Stimulated activated CD8-positive, alpha-beta memory T cell treated with anti-CD3 and anti-CD28 coated beads, Interleukin-4, amount 100 ng/mL, for 24 hours (primary cell): ENCODE measurements around the gene SLC66A3.
"Not testable (repeated sequence)": the region's sequence is repeated elsewhere in the genome, so short reads cannot be mapped to it uniquely, and the experiment has no call there.

Source experiments
- DNase-seq: peaks from one replicate; pipeline ENCODE4 v3.0.0-alpha.2; 2020; ENCODE audit warnings: low read depth

Gene SLC66A3

DNA sequence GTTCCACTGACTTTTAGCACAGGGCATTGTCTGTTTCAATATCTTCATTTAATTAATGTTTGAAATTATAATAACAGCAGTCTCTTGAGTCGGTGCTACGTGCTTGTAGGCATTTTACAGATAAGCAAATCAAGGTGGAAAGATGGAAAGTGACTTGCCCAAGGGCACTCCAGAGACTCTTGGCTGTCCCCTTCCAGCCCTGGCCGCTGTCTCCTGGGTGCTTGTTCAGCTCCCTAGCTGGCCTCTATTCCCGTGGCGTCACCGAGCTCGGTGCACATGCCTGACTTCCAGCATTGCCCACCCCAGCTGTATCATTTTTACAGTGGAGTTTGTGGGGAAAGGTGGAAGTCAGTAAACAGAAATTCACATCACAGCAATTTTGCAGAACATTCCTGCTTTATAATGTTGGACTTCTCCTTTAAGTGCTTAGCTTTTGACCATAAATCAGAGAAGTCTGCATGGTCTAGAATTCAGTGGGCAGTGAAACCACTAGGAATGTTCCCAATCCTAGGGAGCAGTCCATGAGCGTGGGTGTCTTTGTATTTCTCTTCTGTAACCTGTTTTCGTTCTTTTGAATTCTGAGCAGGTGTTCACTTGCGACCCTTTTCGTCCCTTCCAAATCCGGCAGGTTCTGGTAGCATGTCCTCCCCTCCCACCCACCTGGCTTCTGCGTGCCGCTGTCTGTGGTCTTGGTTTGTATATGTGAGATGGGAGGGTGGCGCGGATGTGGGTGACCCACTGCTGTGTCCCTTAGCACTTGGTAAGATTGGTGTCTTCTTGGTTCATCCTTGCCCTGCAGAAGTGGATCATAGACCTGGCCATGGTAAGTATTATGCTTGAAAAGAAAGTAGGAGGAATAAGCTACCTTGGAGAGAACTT, 8.4 kb downstream of the SLC66A3 start:
- DNase-seq: no peak

DNA sequence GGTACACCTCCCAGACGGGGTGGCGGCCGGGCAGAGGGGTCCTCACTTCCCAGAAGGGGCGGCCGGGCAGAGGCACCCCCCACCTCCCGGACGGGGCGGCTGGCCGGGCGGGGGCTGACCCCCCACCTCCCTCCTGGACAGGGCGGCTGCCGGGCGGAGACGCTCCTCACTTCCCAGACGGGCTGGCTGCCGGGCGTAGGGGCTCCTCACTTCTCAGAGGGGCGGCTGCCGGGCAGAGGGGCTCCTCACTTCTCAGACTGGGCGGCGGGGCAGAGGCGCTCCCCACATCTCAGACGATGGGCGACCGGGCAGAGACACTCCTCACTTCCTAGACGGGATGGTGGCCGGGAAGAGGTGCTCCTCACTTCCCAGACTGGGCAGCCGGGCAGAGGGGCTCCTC, 9.8 kb downstream of the SLC66A3 start:
- DNase-seq: not testable (repeated sequence)

DNA sequence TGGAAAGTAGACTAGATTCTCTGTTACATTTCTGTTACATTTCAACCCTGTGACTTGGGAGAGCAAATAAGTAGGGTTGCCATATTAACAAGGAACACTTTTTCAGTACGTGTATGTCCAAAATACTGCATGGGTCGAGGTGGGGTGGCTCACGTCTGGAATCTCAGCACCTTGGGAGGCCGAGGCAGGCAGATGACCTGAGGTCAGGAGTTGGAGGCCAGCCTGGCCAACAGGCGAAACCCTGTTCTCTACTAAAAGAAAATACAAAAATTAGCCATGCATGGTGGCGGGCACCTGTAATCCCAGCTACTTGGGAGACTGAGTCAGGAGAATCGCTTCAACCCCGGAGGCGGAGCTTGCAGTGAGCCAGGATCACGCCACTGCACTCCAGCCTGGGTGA, 11.2 kb downstream of the SLC66A3 start:
- DNase-seq: no peak

DNA sequence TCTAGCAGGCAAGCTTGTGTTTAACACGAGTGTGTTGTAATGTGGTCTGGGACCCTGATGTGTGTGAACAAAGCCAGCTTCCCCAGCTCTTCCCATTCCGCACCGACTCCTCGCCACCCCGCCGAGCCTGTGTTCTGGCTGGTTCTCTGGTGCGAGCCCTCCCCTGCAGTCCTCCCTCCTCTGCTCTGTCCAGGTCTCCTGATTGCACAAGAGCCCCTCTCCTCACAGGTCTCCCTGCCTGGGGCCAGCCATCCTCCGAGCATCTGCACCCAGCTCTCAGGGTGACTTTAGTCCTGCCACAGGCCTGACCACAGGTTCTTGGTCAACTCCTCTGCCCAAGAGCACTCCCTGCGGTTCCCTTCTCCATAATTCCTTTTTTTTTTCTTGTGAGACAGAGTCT, 13.2 kb downstream of the SLC66A3 start:
- no peak for DNase-seq

DNA sequence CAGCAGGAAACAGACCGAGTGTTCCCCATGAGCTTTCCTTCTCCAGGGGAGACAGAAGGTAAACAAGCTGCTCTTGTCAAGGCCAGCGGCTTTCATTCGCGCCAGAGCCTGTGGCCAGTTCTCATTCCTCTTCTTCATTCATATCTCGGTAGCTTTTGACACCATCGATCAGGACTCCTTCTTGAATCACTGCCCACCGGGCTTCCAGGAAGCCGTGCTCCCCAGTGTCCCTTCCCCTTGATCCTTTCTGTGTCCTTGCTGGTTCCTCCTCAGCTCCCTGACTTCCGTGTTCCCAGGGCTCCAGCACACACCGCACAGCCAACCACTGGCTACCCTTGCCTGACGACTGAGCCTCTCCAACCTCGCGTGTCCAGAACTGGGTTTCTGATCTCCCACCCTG, 14.1 kb downstream of the SLC66A3 start:
- no peak for DNase-seq

DNA sequence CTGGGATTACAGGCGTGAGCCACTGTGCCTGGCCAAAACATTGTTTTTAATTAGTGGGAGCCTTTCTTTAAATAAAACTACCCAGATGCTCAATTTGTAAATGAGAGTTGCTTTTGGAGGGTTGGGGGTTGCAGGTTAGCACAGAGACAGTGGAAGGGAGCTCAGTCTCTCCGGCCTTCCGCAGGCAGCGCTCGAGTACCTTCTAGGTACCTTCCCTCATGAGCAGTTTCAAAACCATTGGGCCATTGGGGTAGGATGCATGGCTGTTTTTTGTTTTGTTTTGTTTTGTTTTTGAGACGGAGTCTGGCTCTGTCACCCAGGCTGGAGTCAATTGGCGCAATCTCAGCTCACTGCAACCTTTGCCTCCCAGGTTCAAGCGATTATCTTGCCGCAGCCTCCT, 19.0 kb downstream of the SLC66A3 start:
- DNase-seq: no peak

DNA sequence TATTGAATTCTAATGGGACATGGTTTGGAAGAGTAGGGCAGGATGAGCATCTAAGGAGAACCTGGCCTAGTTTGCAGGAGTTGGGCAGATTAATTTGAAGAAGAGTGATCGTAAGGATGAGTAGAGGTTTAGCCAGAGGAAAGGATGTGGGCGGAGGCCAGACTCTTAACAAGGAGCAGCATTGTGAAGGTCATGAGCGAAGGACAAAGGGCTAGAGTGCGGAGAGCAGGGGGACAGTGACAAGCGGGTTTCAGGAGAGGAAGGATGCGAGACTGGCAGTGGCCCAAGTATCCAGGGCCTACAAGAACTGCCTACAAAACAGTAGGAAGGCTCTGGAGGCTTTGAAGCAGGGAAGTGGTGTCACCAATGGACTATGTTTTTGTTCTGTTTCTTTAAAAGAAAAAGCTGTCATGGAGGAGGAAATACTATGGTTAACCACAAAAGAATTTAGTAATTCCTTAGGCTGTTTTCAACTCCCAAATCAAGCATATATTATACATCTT, 20.1 kb downstream of the SLC66A3 start:
- DNase-seq: no peak

DNA sequence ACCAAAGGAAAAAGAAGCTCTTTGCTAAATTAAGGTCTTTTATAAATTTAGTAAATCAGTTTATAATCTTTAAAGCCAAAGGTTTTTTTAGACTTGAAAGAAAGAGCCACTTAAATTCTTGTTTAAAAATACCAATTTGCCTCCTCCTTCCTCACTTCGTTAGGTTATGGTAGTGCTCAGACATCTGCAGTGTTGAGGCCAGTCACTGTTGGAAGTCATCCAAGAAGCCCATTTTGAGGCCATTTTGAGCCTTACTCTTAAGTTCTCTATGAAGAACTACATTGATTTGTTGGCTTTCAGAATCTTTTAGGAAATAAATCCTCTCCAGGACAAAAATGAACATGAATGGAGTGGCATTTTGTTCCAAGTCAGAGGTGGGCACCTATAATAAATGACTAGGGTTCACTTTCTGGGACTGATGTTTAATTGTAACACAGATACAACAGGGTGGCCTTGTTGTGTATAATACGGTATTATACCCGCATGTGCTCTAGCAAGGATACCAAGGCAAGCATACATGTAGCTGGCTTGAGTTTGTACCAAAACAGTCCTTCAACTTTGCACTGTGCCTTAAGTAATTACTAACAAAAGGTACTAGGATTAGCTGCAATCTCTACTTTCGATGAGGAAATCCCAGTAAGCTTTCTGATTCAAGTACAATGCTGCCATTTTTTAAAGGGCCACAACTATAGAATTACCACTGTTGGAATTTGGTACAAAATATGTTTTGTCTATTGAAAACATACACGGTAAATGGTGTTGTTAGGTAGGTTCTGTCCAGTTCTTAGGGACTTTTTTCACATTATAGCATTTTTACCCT, 22.8 kb downstream of the SLC66A3 start:
- no peak for DNase-seq

DNA sequence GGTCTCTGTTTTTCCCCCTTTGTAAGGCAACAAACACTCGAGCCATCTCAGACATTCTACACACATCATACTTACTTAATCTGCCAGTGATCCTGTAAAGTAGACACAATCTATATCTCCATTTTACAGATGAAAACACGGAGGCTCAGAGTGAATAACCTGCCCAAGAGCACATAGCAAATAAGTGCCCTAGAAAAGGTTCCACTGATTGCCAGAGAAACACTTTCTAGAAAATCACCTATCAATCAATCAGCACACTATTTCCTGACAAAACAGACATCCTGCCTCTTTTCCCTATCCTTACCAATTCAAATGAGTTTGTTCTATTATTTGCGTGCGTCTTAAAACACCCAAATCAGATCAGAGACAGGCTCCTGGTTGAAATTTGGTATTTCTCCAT, 23.9 kb downstream of the SLC66A3 start:
- DNase-seq: no peak

DNA sequence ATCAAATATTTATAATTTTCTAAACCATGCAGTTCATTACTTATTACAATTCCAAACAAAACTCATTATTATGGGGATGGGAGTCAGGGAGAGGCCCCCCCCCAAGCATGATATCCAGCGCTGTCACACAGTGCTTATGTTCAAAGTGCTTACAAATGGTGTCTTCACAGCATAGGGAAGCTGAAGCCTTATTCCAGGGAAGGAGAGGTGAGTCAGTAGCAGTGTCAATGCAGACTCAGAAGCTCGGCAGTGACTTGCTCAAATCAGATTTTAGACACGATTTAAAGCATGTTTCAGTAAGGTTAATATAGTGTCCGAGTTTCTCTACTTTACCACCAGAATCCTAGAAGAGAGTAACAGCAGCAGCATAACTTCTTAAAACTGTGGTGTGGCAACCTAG, 24.6 kb downstream of the SLC66A3 start:
- no peak for DNase-seq

DNA sequence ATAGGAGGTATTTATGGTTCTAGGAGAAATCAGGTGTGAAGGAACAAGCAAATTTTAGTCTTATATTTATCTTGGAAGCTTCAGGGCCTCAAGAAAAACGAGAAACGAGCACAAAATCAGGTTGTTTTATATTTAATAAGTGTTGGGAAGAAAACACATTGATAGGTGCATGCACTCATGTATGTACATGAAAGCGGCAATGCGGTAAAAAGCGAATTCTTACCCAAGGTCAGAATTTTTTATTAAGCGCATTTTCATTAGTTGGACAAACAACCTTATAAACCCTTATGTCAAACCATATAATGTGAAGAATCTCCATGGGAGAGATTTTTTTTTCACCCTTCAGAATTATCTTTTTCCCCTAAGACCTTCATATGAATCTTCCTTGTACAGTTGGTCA, 25.4 kb downstream of the SLC66A3 start:
- no peak for DNase-seq

DNA sequence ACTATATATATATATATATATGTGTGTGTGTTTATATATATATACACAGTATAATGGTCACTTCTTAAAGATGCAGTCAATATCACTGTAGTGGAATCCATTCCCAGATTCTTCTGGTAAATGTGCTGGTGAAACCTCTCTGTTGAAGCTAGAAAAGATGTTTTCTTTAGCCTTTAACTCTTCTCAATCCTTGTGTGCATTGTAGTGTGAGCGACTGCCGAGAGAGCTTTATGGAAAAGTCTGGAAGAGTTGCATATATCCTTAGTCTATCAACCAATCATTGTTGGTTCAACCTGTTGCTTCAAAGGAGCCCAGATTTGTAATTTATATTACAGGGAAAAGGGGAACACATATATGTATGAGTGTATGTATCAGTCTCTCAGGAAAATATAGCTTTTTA, 27.7 kb downstream of the SLC66A3 start:
- no peak for DNase-seq

DNA sequence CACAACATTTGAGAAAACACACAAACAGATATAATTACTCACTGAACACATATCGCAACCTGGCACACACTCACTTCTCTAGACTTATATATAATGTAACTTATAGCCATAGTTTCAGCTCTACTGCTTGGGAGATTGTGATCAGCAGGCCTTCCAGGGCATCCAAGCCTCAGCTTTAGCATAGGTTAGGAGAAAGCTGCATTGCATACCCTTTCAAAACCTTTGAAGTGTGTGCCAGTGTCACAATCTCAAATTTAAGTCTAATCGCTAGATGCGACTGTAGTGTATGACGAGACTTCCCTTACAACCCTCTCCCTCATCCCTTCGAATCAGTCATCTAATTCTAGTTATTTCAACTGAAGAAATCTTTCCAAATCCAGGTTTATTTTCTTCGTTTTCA, 30.9 kb downstream of the SLC66A3 start:
- DNase-seq: no peak

DNA sequence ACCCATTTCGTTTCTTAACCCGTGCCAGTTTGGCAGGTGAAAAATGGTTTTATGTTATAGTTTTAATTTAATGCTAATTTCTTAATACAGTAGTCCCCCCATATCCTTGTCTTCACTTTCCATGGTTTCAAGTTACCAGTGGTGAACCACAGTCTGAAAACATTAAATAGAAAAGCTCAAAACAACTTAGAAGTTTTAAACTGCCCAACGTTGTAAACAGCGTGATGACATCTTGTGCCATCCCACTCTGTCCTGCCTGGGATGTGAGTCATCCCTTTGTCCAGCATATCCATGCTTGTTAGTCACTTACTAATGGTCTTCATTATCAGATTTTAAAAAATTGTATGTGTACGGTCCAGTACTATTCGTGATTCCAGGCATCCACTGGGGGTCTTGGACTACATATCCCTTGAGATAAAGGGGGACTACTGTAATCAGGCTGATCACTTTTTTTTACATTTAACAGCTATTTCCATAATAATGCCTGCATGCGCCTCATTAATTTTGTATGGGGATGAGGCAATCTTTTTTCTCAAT, 31.9 kb downstream of the SLC66A3 start:
- DNase-seq: no peak

DNA sequence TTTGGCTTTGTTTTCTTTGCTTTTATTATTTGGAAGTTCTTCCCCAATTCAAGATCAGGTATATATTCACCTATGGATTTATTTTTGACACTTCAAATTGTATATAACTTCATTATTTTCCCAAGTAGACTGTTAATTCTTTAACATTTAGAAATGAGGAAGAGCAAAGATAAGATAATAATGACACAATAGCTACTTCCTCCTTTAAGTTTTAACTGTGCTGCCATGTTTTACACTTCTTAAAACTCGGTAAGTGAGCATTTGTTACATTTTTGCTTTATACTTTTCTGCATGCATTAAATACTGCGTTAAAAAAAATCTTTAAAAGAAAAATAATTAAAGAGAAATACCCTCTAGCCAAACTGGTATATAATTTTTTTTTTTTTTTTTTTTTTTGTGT, 32.5 kb downstream of the SLC66A3 start:
- DNase-seq: no peak

DNA sequence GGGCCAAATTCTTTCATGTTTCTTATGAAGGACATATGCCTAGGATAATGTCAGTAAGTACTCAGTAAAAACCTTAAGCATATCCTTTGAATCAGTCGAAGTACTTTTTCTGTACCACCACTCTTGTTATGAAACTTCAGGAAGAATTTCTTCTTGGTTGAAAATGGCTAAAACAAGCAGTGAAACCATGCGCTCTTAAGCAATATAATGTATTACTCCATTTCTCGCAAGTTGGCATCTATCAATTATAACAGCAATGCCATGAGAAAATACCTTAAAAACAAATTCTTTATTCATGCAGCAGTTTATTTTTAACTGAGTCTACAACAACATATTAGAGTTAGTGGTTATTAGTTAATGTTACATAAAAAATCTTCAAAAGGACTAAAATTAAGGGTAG, 41.0 kb downstream of the SLC66A3 start:
- no peak for DNase-seq

DNA sequence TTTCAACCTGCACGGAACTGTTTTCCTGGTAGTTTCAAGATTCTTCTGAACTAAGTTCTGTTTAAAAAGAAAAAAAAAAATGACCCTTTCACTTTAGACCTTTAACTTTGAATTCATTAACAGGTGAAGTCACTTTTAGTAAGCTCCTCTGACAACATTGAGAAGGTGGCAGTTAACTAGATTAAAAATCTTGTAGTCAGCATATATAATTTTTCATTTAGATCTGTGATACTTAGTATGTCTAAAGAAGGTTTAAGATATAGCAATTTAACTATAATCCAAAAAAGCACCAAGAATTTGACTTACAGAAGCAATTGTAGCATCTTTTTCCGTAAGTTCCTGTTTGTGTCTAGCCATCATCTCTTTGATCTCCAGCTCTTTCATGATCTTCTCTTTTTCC, 45.4 kb downstream of the SLC66A3 start:
- DNase-seq: no peak

DNA sequence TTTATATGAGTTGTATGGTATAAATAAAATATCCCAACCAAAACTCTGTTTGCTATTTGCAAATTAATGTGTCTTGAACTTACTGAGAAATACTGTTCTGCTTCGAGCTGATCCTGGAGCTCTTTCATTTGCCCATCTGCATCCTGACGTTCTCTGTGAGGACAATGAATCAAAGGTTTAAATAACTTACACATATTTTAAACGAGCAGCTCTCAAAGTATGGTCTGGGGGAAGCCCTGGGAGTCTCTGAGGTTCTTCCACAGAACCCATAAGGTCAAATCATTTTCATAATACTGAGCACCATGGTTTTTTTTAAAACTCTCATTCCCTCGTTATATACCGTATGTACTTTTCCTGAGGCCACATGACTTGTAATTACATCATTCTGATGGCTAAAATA, 46.7 kb downstream of the SLC66A3 start:
- no peak for DNase-seq

DNA sequence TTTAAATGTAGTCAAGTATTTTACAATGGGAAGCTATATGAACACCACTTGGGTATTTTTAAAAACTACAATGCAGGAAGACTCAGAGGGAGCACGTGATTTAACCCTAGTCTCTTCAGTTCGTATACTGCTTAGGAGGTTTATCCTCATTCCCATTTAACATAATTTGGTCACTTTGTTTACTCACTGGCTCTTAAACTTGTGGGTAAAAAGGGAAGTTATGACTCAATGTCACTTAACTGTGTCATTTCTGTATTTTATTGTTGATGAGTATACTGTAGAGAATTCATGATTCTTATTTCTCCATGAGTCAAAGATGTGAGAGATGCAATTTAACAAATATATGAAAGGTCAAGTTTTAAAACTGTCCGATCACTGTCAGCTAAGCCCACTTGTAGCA, 48.2 kb downstream of the SLC66A3 start:
- no peak for DNase-seq

DNA sequence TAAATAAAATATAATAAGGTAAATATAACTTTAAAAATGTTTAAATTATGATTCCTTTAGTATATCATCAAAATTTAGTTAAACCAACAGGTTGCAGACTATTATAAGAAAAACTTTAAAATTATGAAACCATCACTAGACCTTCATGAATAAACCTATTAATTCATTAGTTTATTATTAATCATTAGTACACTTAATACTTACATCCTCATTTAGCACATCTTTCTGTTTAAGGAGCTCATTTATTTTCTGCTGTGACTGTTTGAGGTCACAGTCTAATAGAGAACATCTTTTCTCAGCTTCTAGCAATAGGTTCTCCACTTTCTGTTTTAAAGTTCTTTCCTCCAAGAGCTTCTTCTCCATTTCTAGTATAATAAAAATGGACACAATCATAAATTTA, 52.8 kb downstream of the SLC66A3 start:
- DNase-seq: no peak

DNA sequence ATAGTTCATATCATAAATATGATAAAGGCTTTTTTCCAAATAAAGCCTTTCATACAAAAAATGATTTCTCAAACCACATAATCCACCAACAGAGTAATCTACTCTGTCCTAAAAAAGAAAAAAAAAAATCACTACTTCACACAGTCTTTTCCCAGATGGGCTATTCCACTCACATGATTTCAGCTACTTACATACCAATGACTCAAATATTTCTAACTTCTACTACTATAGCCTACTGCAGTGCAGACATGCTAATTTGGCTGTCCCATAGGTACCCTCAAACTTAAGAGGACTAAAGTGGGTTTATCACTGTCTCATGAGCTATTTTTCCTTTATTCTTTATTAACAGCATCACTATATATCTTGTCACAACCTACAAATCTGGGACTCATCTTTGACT, 57.4 kb downstream of the SLC66A3 start:
- DNase-seq: no peak

DNA sequence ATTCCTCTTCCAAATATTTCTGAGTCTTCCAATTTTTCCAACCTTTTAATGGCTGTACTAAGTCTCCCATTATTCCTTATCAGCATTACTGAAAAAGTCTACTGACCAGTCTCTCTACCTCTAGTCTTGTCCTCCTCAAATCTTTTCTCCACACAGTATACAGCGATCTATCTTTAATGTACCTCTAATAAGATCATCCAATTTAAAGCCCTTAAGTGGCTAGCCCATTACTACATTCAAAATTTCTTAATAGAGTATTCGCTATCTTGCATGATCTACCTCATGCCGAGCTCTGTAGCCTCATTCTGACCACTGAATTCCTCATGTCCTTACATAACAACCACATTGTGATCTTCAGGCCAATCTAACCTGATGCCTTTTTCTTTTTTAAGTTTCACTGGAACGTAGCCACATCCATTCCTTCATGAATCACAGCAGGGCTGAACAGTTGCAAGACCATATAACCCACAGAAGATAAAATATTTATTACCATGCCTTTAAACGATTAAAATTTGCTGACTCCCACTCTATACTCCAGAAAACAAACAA, 57.9 kb downstream of the SLC66A3 start:
- no peak for DNase-seq

DNA sequence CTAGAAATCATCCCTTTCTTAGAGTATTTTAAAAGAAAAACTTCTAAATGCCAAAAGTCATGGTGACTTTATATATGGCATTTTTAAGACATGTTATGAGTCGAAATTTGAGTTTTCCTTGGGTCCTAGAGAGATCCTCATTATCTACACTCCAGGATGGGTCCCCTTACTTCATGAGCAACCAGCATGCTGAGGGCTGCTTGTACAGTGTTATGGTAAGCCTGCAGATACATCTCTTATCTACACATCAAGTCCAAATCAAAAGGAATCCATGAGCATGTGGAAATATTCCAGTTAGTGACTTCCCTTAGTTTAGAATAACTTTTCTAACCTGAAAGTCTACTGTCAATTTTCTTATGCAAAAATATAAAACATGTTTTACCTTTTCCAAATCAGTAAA, 58.7 kb downstream of the SLC66A3 start:
- no peak for DNase-seq
